ENCODE measurements around the gene SLC25A25. TPM values are rescaled to one million over a fixed set of nuclear protein-coding genes. Genes with fewer than 3 reads are reported as not detected.

SLC25A25 gene
- total and polyA plus RNA-seq, 3 experiments from 2014 or later = 17.7 to 19.8 (median 17.8) TPM

DNA sequence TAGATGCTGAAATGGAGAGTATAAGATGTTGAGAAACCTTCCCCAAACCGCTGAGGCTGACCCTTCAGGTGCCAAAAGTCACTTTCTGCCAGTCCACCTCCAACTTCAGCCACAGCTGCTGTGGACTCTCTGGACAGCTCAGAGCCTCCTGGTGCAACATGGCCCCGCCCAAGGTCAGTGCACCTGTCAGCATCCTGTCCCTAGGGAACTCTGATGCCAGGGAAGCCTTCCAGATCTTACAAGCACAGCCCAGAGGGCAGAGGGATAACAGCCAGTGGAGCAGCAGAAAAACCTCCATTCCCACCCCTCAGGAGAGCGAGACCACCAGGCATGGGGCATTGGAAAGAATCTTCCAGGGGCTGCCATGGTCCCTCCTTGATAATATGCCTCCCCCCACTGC is 70.0 kb downstream of the SLC25A25 start:
- DNase-seq = no peak
- no peaks in the 10 kb centered on the region for H3K36me3 Mint-ChIP-seq
- ChIA-PET POLR2A (no interaction called here), CTCF (no interaction called here)
- H3K4me3 Mint-ChIP-seq = no peak overlapping the region
- no peaks in the 10 kb centered on the region for H3K9me3 Mint-ChIP-seq
- Histone ChIP-seq H3K4me3 (ENCODE audit: low read length) (no peak overlapping the region), H3K36me3 (ENCODE audit: insufficient read depth, low read length) (no peaks in the 10 kb centered on the region), H3K27me3 (ENCODE audit: insufficient read depth, low read length, poor library complexity, severe bottlenecking) (no peaks in the 10 kb centered on the region), H3K27ac (ENCODE audit: low read depth, low read length) (no peak overlapping the region), H3K4me1 (ENCODE audit: insufficient read depth, low read length) (peaks cover 14% of the 10 kb centered on the region), H3K9me3 (ENCODE audit: low read length) (no peaks in the 10 kb centered on the region)
- peaks cover 3 to 4% of the 10 kb centered on the region in 2 donors for H3K27me3 Mint-ChIP-seq
- peaks cover 3 to 6% (median 5%) of the 10 kb centered on the region in 3 donors for H3K4me1 Mint-ChIP-seq
- no peak overlapping the region for H3K27ac Mint-ChIP-seq

DNA sequence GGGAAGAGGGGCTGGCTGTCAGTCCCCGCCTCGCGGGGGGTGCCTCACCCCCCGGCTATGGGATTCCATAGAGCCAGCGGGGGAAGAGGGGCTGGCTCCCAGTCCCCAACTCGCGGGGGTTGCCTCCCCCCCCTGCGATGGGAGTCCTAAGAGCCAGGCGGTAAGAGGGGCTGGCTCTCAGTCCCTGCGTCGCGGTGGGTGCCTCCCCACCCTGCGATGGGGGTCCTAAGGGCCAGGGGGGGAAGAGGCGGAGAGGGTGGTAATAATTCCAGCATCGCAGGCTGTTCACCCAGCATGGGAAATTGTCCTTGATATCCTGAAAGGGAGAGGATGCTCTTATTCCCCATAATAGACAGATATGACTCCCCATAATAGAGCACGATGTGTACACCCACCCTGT is 71.6 kb downstream of the SLC25A25 start:
- no peak for DNase-seq
- no peaks in the 10 kb centered on the region for H3K27me3 ChIP-seq (ENCODE audit: insufficient read depth, low read length, poor library complexity, severe bottlenecking)
- ChIA-PET POLR2A (no interaction called here), CTCF (no interaction called here)
- Mint-ChIP-seq H3K4me1 (peaks cover 6 to 11% (median 10%) of the 10 kb centered on the region in 3 donors), H3K9me3 (no peaks in the 10 kb centered on the region), H3K27me3 (peaks cover 0 to 3% of the 10 kb centered on the region in 2 donors), H3K4me3 (no peak overlapping the region), H3K27ac (peak overlapping the region in 1 of 8 donors; percentile 33), H3K36me3 (no peaks in the 10 kb centered on the region)
- H3K4me1 ChIP-seq (ENCODE audit: insufficient read depth, low read length) = peaks cover 14% of the 10 kb centered on the region
- H3K36me3 ChIP-seq (ENCODE audit: insufficient read depth, low read length) = no peaks in the 10 kb centered on the region
- no peaks in the 10 kb centered on the region for H3K9me3 ChIP-seq (ENCODE audit: low read length)
- no peak overlapping the region for H3K27ac ChIP-seq (ENCODE audit: low read depth, low read length)
- H3K4me3 ChIP-seq (ENCODE audit: low read length) = no peak overlapping the region

DNA sequence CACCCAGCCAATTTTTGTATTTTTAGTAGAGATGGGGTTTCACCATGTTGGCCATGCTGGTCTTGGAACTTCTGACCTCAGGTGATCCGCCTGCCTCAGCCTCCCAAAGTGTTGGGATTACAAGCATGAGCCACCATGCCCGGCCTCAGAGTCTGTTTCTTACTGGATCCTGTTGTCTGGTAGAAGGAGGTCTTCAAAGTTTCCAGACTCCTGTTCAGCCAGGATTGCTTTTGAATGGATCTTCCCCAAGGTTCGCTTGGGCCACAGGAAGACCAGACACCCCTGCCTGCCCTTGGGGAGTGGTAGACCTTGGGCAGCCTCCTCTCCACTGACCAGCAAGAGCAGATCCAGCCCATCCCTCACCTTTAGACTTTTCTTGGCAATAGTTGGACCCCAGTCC is 73.6 kb downstream of the SLC25A25 start:
- Mint-ChIP-seq H3K4me1 (peaks cover 6 to 11% (median 10%) of the 10 kb centered on the region in 3 donors), H3K9me3 (no peaks in the 10 kb centered on the region), H3K4me3 (no peak overlapping the region), H3K27me3 (peaks cover 0 to 5% of the 10 kb centered on the region in 2 donors), H3K36me3 (no peaks in the 10 kb centered on the region), H3K27ac (no peak overlapping the region)
- no peaks in the 10 kb centered on the region for H3K36me3 ChIP-seq (ENCODE audit: insufficient read depth, low read length)
- H3K27ac ChIP-seq (ENCODE audit: low read depth, low read length) = no peak overlapping the region
- no peaks in the 10 kb centered on the region for H3K27me3 ChIP-seq (ENCODE audit: insufficient read depth, low read length, poor library complexity, severe bottlenecking)
- H3K4me3 ChIP-seq (ENCODE audit: low read length) = no peak overlapping the region
- ChIA-PET POLR2A (no interaction called here), CTCF (interaction anchor here (1.0 to 1.7 kb wide), 2 partner anchors 13 to 60 kb away, joined by 3 to 4 read pairs; no protein-coding TSS in a partner anchor)
- H3K4me1 ChIP-seq (ENCODE audit: insufficient read depth, low read length) = peaks cover 14% of the 10 kb centered on the region
- no peaks in the 10 kb centered on the region for H3K9me3 ChIP-seq (ENCODE audit: low read length)
- DNase-seq = no peak

DNA sequence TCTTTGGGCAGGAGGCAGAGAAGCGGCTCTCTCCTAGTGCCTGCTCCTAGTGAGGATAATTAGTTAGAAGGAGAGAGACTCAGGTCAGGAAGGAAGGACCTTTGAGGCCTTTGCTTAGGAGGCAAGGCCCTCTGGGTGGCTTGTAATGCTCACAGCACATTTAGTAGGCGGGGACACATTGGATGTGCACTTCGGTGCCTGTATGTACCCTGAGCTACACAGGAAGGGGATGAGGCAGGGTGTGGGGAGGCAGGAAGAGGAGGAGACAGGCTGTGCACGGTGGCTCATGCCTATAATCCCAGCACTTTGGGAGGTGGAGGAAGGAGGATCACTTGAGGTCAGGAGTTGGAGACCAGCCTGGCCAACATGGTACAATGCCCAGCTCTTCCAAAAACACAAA is 74.0 kb downstream of the SLC25A25 start:
- peaks cover 0 to 5% of the 10 kb centered on the region in 2 donors for H3K27me3 Mint-ChIP-seq
- H3K27me3 ChIP-seq (ENCODE audit: insufficient read depth, low read length, poor library complexity, severe bottlenecking) = no peaks in the 10 kb centered on the region
- no peaks in the 10 kb centered on the region for H3K9me3 ChIP-seq (ENCODE audit: low read length)
- peak in 1 of 5 donors; percentile 23 for DNase-seq
- peak overlapping the region in 3 of 8 donors; percentile 11 to 64 (median 47) for H3K27ac Mint-ChIP-seq
- no peaks in the 10 kb centered on the region for H3K36me3 ChIP-seq (ENCODE audit: insufficient read depth, low read length)
- H3K9me3 Mint-ChIP-seq = no peaks in the 10 kb centered on the region
- H3K36me3 Mint-ChIP-seq = no peaks in the 10 kb centered on the region
- H3K4me3 Mint-ChIP-seq = no peak overlapping the region
- peaks cover 6 to 11% (median 10%) of the 10 kb centered on the region in 3 donors for H3K4me1 Mint-ChIP-seq
- no peak overlapping the region for H3K4me3 ChIP-seq (ENCODE audit: low read length)
- ChIA-PET CTCF (interaction anchor here (0.7 to 1.7 kb wide), 4 partner anchors 13 to 571 kb away, joined by 3 to 4 read pairs (median 4); no protein-coding TSS in a partner anchor), POLR2A (no interaction called here)
- H3K27ac ChIP-seq (ENCODE audit: low read depth, low read length) = no peak overlapping the region
- peaks cover 14% of the 10 kb centered on the region for H3K4me1 ChIP-seq (ENCODE audit: insufficient read depth, low read length)

DNA sequence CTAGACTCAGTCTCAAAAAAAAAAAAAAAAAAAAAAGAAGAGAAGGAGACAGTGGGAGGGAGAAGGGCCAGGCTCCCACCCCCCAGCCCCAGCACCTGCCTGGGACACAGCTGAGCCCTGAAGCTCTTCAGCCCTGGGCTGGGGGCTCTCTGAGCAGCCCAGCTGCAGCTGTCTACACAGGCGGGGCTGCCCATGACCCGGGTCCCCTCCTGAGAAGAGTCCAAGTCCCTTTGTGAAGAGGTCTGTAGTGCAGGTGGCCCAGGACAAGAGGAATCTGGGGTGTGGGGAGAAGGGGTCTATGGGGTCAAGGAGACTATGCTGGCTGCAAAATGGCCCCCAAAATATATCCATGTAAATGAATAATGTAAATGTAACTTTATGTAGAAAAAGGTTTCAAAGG is 74.6 kb downstream of the SLC25A25 start:
- ChIA-PET CTCF (interaction anchor here (0.7 to 1.7 kb wide), 4 partner anchors 12 to 570 kb away, joined by 3 to 4 read pairs (median 4); no protein-coding TSS in a partner anchor), POLR2A (interaction anchor here (0.6 kb wide), 1 partner anchor 14 kb away, joined by 5 read pairs; no protein-coding TSS in a partner anchor)
- no peaks in the 10 kb centered on the region for H3K27me3 ChIP-seq (ENCODE audit: insufficient read depth, low read length, poor library complexity, severe bottlenecking)
- H3K27ac Mint-ChIP-seq = no peak overlapping the region
- H3K27me3 Mint-ChIP-seq = peaks cover 0 to 4% of the 10 kb centered on the region in 2 donors
- H3K27ac ChIP-seq (ENCODE audit: low read depth, low read length) = no peak overlapping the region
- H3K4me3 Mint-ChIP-seq = no peak overlapping the region
- H3K9me3 Mint-ChIP-seq = no peaks in the 10 kb centered on the region
- no peaks in the 10 kb centered on the region for H3K9me3 ChIP-seq (ENCODE audit: low read length)
- H3K4me3 ChIP-seq (ENCODE audit: low read length) = no peak overlapping the region
- H3K4me1 ChIP-seq (ENCODE audit: insufficient read depth, low read length) = peaks cover 14% of the 10 kb centered on the region
- DNase-seq = no peak
- peaks cover 6 to 11% (median 10%) of the 10 kb centered on the region in 3 donors for H3K4me1 Mint-ChIP-seq
- no peaks in the 10 kb centered on the region for H3K36me3 Mint-ChIP-seq
- H3K36me3 ChIP-seq (ENCODE audit: insufficient read depth, low read length) = no peaks in the 10 kb centered on the region

DNA sequence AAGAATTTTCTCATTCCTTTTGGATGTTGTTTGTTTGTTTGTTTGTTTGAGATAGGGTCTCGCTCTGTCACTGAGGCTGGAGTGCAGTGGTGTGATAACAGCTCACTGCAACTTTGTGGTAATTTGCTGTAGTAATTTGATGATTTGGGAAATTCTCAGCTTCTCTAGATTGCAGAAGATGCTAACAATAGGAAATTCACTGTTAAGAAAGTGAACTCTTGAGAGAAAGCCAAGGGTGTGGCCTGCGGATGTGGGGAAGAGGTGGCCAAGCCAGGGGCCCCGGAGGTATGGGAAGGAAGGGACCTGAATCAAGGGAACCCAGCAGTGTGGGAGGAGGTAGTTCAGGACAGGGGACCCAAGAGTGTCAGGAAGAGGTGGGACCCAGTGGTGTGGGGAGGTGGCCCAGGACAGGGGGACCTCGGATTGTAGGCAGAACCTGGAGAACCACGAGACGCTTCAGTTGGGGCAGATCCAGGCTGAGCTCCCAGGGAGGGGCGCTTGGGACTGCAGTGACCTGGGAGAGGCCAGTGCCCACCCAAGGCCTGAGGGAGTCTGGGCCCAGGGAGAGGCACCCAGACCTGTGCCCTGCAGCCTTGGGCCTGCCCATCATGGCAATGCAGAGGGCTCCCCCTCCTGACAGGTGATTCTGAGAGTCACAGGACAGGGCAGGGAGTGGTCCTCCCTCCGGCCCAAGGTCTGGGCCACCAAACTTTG is 75.7 kb downstream of the SLC25A25 start:
- Histone ChIP-seq H3K9me3 (ENCODE audit: low read length) (no peaks in the 10 kb centered on the region), H3K27me3 (ENCODE audit: insufficient read depth, low read length, poor library complexity, severe bottlenecking) (no peaks in the 10 kb centered on the region), H3K4me1 (ENCODE audit: insufficient read depth, low read length) (peaks cover 14% of the 10 kb centered on the region), H3K36me3 (ENCODE audit: insufficient read depth, low read length) (no peaks in the 10 kb centered on the region), H3K4me3 (ENCODE audit: low read length) (no peak overlapping the region), H3K27ac (ENCODE audit: low read depth, low read length) (no peak overlapping the region)
- Mint-ChIP-seq H3K4me1 (peaks cover 6 to 11% (median 10%) of the 10 kb centered on the region in 3 donors), H3K27me3 (peaks cover 0 to 1% of the 10 kb centered on the region in 2 donors), H3K4me3 (no peak overlapping the region), H3K9me3 (no peaks in the 10 kb centered on the region), H3K36me3 (no peaks in the 10 kb centered on the region), H3K27ac (no peak overlapping the region)
- ChIA-PET POLR2A (no interaction called here), CTCF (interaction anchor here (0.8 to 2.1 kb wide), 2 partner anchors 15 to 16 kb away, joined by 3 to 4 read pairs; partner anchors contain the start of gene BBLN)
- DNase-seq = no peak

DNA sequence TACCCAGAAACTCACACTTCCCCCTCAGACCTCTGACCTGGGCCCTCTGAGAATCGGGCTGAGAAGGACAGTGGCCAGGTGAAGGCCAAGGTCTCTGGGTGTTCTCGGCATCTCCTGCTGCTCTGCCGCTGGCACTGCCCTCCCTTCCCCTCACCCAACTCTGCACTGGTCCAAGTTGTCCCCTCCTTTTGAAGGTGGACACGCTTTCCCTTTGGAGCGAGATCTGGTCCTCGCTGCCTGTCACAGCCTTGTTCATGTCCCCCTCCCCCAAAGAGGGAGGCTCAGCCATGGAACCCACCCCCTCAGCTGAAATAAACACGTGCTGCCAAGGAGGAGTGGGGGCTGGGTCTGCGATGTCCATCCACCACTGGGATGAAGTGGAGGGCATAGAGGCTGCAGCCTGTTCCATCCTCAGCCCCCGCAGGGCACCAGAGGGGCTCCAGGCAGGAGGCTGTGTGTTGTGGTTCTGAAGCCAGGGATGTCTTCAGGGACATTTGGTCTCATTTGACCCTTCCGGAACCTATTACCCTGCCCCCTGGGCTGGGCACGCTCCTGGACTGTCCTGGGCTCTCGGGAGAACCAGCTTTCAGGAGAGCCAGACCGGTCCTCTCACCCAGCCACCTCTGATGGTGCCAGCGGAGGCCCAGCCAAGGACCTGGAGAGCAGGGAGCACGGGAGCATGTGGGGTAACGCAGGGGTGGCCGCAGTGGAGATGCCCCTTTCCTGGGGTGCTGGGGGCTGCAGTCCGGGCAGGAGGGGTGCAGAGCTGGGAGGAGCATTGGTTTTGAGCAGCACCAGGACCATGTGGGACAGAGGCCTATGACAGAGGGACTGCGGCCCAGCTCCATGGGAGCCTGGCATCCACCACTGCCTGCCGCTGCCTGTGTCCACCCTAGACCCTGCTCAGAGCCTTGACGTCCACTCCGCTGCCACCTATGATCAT is 76.5 kb downstream of the SLC25A25 start:
- Histone ChIP-seq H3K36me3 (ENCODE audit: insufficient read depth, low read length) (no peaks in the 10 kb centered on the region), H3K4me3 (ENCODE audit: low read length) (no peak overlapping the region)
- POLR2A ChIA-PET = no interaction called here

More for the DNA sequence above, 76.5 kb downstream of the SLC25A25 start:
- H3K27ac ChIP-seq (ENCODE audit: low read depth, low read length) = no peak overlapping the region
- peaks cover 0 to 4% of the 10 kb centered on the region in 2 donors for H3K27me3 Mint-ChIP-seq
- H3K27me3 ChIP-seq (ENCODE audit: insufficient read depth, low read length, poor library complexity, severe bottlenecking) = no peaks in the 10 kb centered on the region
- CTCF ChIA-PET = interaction anchor here (2.1 kb wide), 1 partner anchor 15 kb away, joined by 4 read pairs; the partner anchor contains the start of gene BBLN
- H3K4me1 Mint-ChIP-seq = peaks cover 6 to 11% (median 10%) of the 10 kb centered on the region in 3 donors
- H3K4me1 ChIP-seq (ENCODE audit: insufficient read depth, low read length) = peaks cover 14% of the 10 kb centered on the region
- no peaks in the 10 kb centered on the region for H3K36me3 Mint-ChIP-seq
- no peak overlapping the region for H3K4me3 Mint-ChIP-seq
- H3K27ac Mint-ChIP-seq = no peak overlapping the region
- H3K9me3 Mint-ChIP-seq = no peaks in the 10 kb centered on the region
- no peaks in the 10 kb centered on the region for H3K9me3 ChIP-seq (ENCODE audit: low read length)
- DNase-seq = no peak
